ENCODE data around the gene B4GALT5. TPM values are rescaled to one million over a fixed set of nuclear protein-coding genes. Genes with fewer than 3 reads are reported as not detected.
A peak's percentile ranks its signal among the peaks of the same experiment; 100 is the strongest.

Gene B4GALT5
- total RNA-seq, 8 experiments from 2014 or later = 18.6 to 69.8 (median 37.5) TPM

- WGBS, 10 experiments = 0 to 100% (median 20%) methylated on average over 1 to 10 of the region's 17 CpGs; no CpG with 5 or more reads in 5 of the 10 experiments
- ATAC-seq (replicated peaks in 6 of 8) = peak; percentile 10 to 68 (median 50)
- H3K4me1 ChIP-seq (replicated peaks in 1 of 2) = no peaks in the 10 kb centered on the region
- no peak overlapping the region for H3K27ac ChIP-seq
- in situ Hi-C loops (cut with MboI; ENCODE audit: low pct_unique_long_range_greater_than_20kb in 2 of 9, low sequenced_read_pairs in 9 of 9, unreplicated experiment in 9 of 9) = loop anchor here in 8 of 9 experiments (10.0 to 25.0 kb wide), 6 partner anchors 64 to 328 kb away; partner anchors contain the start of gene RNF114 (in 1 of the 8)
- peak overlapping the region in 2 of 5 donors; percentile 11 to 24 for H3K4me3 ChIP-seq
Measured at GRCh38 chr20:49608752-49609670, 104.7 kb downstream of the B4GALT5 start.

- Histone ChIP-seq H3K4me1 (replicated peaks in 1 of 2) (no peaks in the 10 kb centered on the region), H3K27ac (no peak overlapping the region), H3K4me3 (no peak overlapping the region)
- WGBS, 10 experiments = 100% methylated on average over 1 of the region's 1 CpG; no CpG with 5 or more reads in 9 of the 10 experiments
- ATAC-seq (replicated peaks in 6 of 8) = no peak
- in situ Hi-C loops (cut with MboI; ENCODE audit: low pct_unique_long_range_greater_than_20kb in 2 of 9, low sequenced_read_pairs in 9 of 9, unreplicated experiment in 9 of 9) = loop anchor here in 8 of 9 experiments (10.0 to 25.0 kb wide), 6 partner anchors 63 to 330 kb away; partner anchors contain the start of gene RNF114 (in 1 of the 8)
Measured at GRCh38 chr20:49607568-49607967, 106.1 kb downstream of the B4GALT5 start.

GRCh38 chr20:49603209-49603627 is 110.5 kb downstream of the B4GALT5 start:
- WGBS, 10 experiments = 56 to 100% (median 69%) methylated on average over 1 to 8 of the region's 11 CpGs; no CpG with 5 or more reads in 3 of the 10 experiments
- Histone ChIP-seq H3K27ac (no peak overlapping the region), H3K4me1 (replicated peaks in 1 of 2) (no peaks in the 10 kb centered on the region), H3K4me3 (no peak overlapping the region)
- ATAC-seq (replicated peaks in 6 of 8) = peak in 3 of 8 experiments; percentile 26 to 59 (median 53)
- in situ Hi-C loops (cut with MboI; ENCODE audit: low pct_unique_long_range_greater_than_20kb in 2 of 9, low sequenced_read_pairs in 9 of 9, unreplicated experiment in 9 of 9) = loop anchor here in 8 of 9 experiments (5.0 to 25.0 kb wide), 7 partner anchors 58 to 334 kb away; partner anchors contain the start of gene RNF114 (in 1 of the 8)

GRCh38 chr20:49602345-49603208 is 111.1 kb downstream of the B4GALT5 start:
- H3K4me1 ChIP-seq (replicated peaks in 1 of 2) = no peaks in the 10 kb centered on the region
- H3K4me3 ChIP-seq = no peak overlapping the region
- no peak overlapping the region for H3K27ac ChIP-seq
- WGBS, 10 experiments = 0 to 100% (median 78%) methylated on average over 1 to 7 of the region's 9 CpGs; no CpG with 5 or more reads in 1 of the 10 experiments
- peak in 3 of 8 experiments; percentile 37 to 68 (median 50) for ATAC-seq (replicated peaks in 6 of 8)
- in situ Hi-C loops (cut with MboI; ENCODE audit: low pct_unique_long_range_greater_than_20kb in 2 of 9, low sequenced_read_pairs in 9 of 9, unreplicated experiment in 9 of 9) = loop anchor here in 8 of 9 experiments (5.0 to 25.0 kb wide), 7 partner anchors 58 to 335 kb away; partner anchors contain the start of gene RNF114 (in 1 of the 8)

GRCh38 chr20:49601153-49601924 is 112.3 kb downstream of the B4GALT5 start:
- Histone ChIP-seq H3K27ac (no peak overlapping the region), H3K4me1 (replicated peaks in 1 of 2) (no peaks in the 10 kb centered on the region), H3K4me3 (no peak overlapping the region)
- WGBS, 10 experiments = 68 to 92% (median 83%) methylated on average over 1 to 4 of the region's 5 CpGs; no CpG with 5 or more reads in 1 of the 10 experiments
- ATAC-seq (replicated peaks in 6 of 8) = no peak
- in situ Hi-C loops (cut with MboI; ENCODE audit: low pct_unique_long_range_greater_than_20kb in 2 of 9, low sequenced_read_pairs in 9 of 9, unreplicated experiment in 9 of 9) = loop anchor here in 8 of 9 experiments (5.0 to 25.0 kb wide), 7 partner anchors 57 to 336 kb away; partner anchors contain the start of gene RNF114 (in 1 of the 8)

- WGBS, 10 experiments = 71 to 100% (median 89%) methylated on average over 1 to 3 of the region's 4 CpGs; no CpG with 5 or more reads in 4 of the 10 experiments
- no peaks in the 10 kb centered on the region for H3K4me1 ChIP-seq (replicated peaks in 1 of 2)
- H3K27ac ChIP-seq = no peak overlapping the region
- in situ Hi-C loops (cut with MboI; ENCODE audit: low pct_unique_long_range_greater_than_20kb in 2 of 9, low sequenced_read_pairs in 9 of 9, unreplicated experiment in 9 of 9) = loop anchor here in 8 of 9 experiments (5.0 to 25.0 kb wide), 7 partner anchors 55 to 338 kb away; partner anchors contain the start of gene RNF114 (in 1 of the 8)
- no peak for ATAC-seq (replicated peaks in 6 of 8)
- H3K4me3 ChIP-seq = no peak overlapping the region
Measured at GRCh38 chr20:49599746-49600113, 113.9 kb downstream of the B4GALT5 start.

GRCh38 chr20:49597825-49598395 is 115.8 kb downstream of the B4GALT5 start:
- H3K27ac ChIP-seq = no peak overlapping the region
- no peaks in the 10 kb centered on the region for H3K4me1 ChIP-seq (replicated peaks in 1 of 2)
- WGBS, 10 experiments = 86 to 100% (median 93%) methylated on average over 1 to 3 of the region's 4 CpGs; no CpG with 5 or more reads in 3 of the 10 experiments
- no peak for ATAC-seq (replicated peaks in 6 of 8)
- in situ Hi-C loops (cut with MboI; ENCODE audit: low pct_unique_long_range_greater_than_20kb in 2 of 9, low sequenced_read_pairs in 9 of 9, unreplicated experiment in 9 of 9) = no loop called here
- H3K4me3 ChIP-seq = no peak overlapping the region

GRCh38 chr20:49595811-49596561 is 117.7 kb downstream of the B4GALT5 start:
- ATAC-seq (replicated peaks in 6 of 8) = peak in 2 of 8 experiments; percentile 8 to 16
- Histone ChIP-seq H3K4me1 (replicated peaks in 1 of 2) (no peaks in the 10 kb centered on the region), H3K27ac (no peak overlapping the region), H3K4me3 (no peak overlapping the region)
- in situ Hi-C loops (cut with MboI; ENCODE audit: low pct_unique_long_range_greater_than_20kb in 2 of 9, low sequenced_read_pairs in 9 of 9, unreplicated experiment in 9 of 9) = no loop called here
- 12 to 90% (median 60%) methylated on average over 2 to 6 of the region's 15 CpGs; no CpG with 5 or more reads in 5 of the 10 experiments for WGBS, 10 experiments

GRCh38 chr20:49595346-49595745 is 118.3 kb downstream of the B4GALT5 start:
- H3K4me3 ChIP-seq = no peak overlapping the region
- no peak overlapping the region for H3K27ac ChIP-seq
- H3K4me1 ChIP-seq (replicated peaks in 1 of 2) = no peaks in the 10 kb centered on the region
- WGBS, 10 experiments = 80 to 100% (median 84%) methylated on average over 1 to 8 of the region's 10 CpGs
- in situ Hi-C loops (cut with MboI; ENCODE audit: low pct_unique_long_range_greater_than_20kb in 2 of 9, low sequenced_read_pairs in 9 of 9, unreplicated experiment in 9 of 9) = no loop called here
- no peak for ATAC-seq (replicated peaks in 6 of 8)

- 80 to 100% (median 85%) methylated on average over 1 to 4 of the region's 6 CpGs; no CpG with 5 or more reads in 4 of the 10 experiments for WGBS, 10 experiments
- H3K27ac ChIP-seq = no peak overlapping the region
- no peak for ATAC-seq (replicated peaks in 6 of 8)
- H3K4me1 ChIP-seq (replicated peaks in 1 of 2) = no peaks in the 10 kb centered on the region
- H3K4me3 ChIP-seq = no peak overlapping the region
- in situ Hi-C loops (cut with MboI; ENCODE audit: low pct_unique_long_range_greater_than_20kb in 2 of 9, low sequenced_read_pairs in 9 of 9, unreplicated experiment in 9 of 9) = no loop called here
Measured at GRCh38 chr20:49594931-49595315, 118.8 kb downstream of the B4GALT5 start.

Data from motor neuron (in vitro differentiated cells).